Stimulated activated CD8-positive, alpha-beta memory T cell treated with anti-CD3 and anti-CD28 coated beads, Interleukin-7, amount 100 ng/mL, for 1 hour (primary cell): Measurements from ENCODE around the gene HPX.

Experiments used
- DNase-seq, 2 donors: peaks; one replicate each; pipeline ENCODE4 v3.0.0-alpha.2; 2020; ENCODE audit warnings: low read depth in 2 of 2

The HPX gene

GRCh38 chr11:6440906-6441358 lies at the start of gene HPX:
TSS of gene HPX (minus strand) at chr11:6440987. CDS start at chr11:6440963, 24 bp downstream.
- DNase-seq: no peak

- DNase-seq: no peak
Observed at GRCh38 chr11:6489306-6489705, 48.5 kb upstream of the HPX start.

- DNase-seq: no peak
Observed at GRCh38 chr11:6488821-6489220, 48.0 kb upstream of the HPX start.

- DNase-seq: no peak
Observed at GRCh38 chr11:6488342-6488741, 47.6 kb upstream of the HPX start.

- no peak for DNase-seq
Observed at GRCh38 chr11:6486938-6487337, 46.2 kb upstream of the HPX start.

GRCh38 chr11:6486256-6486655 lies 45.5 kb upstream of the HPX start:
- no peak for DNase-seq

GRCh38 chr11:6485661-6486060 lies 44.9 kb upstream of the HPX start:
- no peak for DNase-seq

GRCh38 chr11:6483015-6483414 lies 42.2 kb upstream of the HPX start:
- DNase-seq: no peak

GRCh38 chr11:6482441-6482840 lies 41.7 kb upstream of the HPX start:
- no peak for DNase-seq

GRCh38 chr11:6481924-6482275 lies 41.1 kb upstream of the HPX start:
- no peak for DNase-seq

GRCh38 chr11:6481012-6481923 lies 40.5 kb upstream of the HPX start, which contains the start of the genes ARFIP2 and TIMM10B:
TSS of gene ARFIP2 (minus strand) at chr11:6481331. CDS start at chr11:6480421, 910 bp downstream.
TSS of gene TIMM10B (plus strand) at chr11:6481501. CDS start at chr11:6481517, 16 bp downstream.
- peak; percentile 92 to 93 for DNase-seq

- no peak for DNase-seq
Observed at GRCh38 chr11:6480299-6480914, 39.6 kb upstream of the HPX start.

GRCh38 chr11:6476571-6476970 lies 35.8 kb upstream of the HPX start:
- DNase-seq: no peak

GRCh38 chr11:6475936-6476335 lies 35.1 kb upstream of the HPX start:
- no peak for DNase-seq

GRCh38 chr11:6474806-6475500 lies 34.2 kb upstream of the HPX start:
- no peak for DNase-seq

- DNase-seq: no peak
Observed at GRCh38 chr11:6474413-6474792, 33.6 kb upstream of the HPX start.

GRCh38 chr11:6473451-6474412 lies 32.9 kb upstream of the HPX start, which contains the start of gene TRIM3:
TSS of gene TRIM3 (minus strand) at chr11:6473941. CDS start at chr11:6465695, 8,246 bp downstream.
- peak; percentile 56 to 58 for DNase-seq

- DNase-seq: no peak
Observed at GRCh38 chr11:6472934-6473333, 32.1 kb upstream of the HPX start.

GRCh38 chr11:6469599-6469998 lies 28.8 kb upstream of the HPX start:
- no peak for DNase-seq

- no peak for DNase-seq
Observed at GRCh38 chr11:6468712-6469495, 28.1 kb upstream of the HPX start.
